Measurements from ENCODE around the gene ZNF816.

- no peak for TF ChIP-seq CTCF (IDR thresholded peaks at IDR 0.05)
- TF ChIP-seq NR1H2 (CRISPR knock-in tag; IDR thresholded peaks at IDR 0.05): no peak
- TF ChIP-seq CBFB (CRISPR knock-in tag; IDR thresholded peaks at IDR 0.05; ENCODE audit: low read depth): no peak
- no peak for TF ChIP-seq FOXJ3 (CRISPR knock-in tag; IDR thresholded peaks at IDR 0.05; ENCODE audit: borderline replicate concordance)
- TF ChIP-seq, protein P1, sequence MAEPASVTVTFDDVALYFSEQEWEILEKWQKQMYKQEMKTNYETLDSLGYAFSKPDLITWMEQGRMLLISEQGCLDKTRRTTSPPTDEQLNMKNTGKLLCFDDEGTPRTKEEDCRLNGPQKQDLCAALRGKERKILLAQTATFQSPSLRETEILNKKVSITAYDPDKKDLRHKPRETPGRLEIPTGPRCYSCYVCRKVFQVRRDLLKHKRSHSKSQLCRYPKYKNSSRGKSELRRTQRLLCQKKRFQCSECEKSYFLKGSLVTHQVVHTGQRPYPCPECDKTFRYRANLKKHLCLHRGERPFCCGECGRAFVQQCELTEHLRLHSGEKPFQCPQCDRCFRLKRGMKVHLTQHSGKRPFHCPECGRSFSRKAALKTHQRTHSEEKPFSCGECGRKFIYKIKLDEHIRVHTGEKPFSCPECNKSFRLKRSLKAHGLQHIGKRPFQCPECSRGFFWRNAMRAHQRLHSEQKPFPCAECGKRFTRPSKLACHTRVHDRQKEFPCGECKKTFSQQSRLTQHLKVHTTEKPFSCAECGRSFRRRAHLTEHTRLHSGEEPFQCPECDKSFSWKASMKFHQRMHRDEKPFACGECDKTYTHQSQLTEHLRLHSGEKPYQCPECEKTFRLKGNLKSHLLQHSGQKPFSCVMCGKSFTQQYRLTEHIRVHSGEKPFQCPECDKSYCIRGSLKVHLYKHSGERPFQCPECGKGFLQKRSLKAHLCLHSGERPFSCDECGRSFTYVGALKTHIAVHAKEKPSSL (CRISPR knock-in tag; conservative IDR thresholded peaks at IDR 0.05): no peak
- TF ChIP-seq ZNF138 (CRISPR knock-in tag; conservative IDR thresholded peaks at IDR 0.05): no peak
- TF ChIP-seq FOXK1 (CRISPR knock-in tag; IDR thresholded peaks at IDR 0.05): no peak
- TF ChIP-seq, protein P2, sequence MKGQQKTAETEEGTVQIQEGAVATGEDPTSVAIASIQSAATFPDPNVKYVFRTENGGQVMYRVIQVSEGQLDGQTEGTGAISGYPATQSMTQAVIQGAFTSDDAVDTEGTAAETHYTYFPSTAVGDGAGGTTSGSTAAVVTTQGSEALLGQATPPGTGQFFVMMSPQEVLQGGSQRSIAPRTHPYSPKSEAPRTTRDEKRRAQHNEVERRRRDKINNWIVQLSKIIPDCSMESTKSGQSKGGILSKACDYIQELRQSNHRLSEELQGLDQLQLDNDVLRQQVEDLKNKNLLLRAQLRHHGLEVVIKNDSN (CRISPR knock-in tag; IDR thresholded peaks at IDR 0.05): no peak
- TF ChIP-seq JUN (CRISPR knock-in tag; IDR thresholded peaks at IDR 0.05): no peak
- TF ChIP-seq, protein P3, sequence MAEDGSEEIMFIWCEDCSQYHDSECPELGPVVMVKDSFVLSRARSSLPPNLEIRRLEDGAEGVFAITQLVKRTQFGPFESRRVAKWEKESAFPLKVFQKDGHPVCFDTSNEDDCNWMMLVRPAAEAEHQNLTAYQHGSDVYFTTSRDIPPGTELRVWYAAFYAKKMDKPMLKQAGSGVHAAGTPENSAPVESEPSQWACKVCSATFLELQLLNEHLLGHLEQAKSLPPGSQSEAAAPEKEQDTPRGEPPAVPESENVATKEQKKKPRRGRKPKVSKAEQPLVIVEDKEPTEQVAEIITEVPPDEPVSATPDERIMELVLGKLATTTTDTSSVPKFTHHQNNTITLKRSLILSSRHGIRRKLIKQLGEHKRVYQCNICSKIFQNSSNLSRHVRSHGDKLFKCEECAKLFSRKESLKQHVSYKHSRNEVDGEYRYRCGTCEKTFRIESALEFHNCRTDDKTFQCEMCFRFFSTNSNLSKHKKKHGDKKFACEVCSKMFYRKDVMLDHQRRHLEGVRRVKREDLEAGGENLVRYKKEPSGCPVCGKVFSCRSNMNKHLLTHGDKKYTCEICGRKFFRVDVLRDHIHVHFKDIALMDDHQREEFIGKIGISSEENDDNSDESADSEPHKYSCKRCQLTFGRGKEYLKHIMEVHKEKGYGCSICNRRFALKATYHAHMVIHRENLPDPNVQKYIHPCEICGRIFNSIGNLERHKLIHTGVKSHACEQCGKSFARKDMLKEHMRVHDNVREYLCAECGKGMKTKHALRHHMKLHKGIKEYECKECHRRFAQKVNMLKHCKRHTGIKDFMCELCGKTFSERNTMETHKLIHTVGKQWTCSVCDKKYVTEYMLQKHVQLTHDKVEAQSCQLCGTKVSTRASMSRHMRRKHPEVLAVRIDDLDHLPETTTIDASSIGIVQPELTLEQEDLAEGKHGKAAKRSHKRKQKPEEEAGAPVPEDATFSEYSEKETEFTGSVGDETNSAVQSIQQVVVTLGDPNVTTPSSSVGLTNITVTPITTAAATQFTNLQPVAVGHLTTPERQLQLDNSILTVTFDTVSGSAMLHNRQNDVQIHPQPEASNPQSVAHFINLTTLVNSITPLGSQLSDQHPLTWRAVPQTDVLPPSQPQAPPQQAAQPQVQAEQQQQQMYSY (CRISPR knock-in tag; IDR thresholded peaks at IDR 0.05): no peak
- TF ChIP-seq SP1 (CRISPR knock-in tag; conservative IDR thresholded peaks at IDR 0.05): peak; percentile 75
- no peak for TF ChIP-seq NFE2L1 (CRISPR knock-in tag; IDR thresholded peaks at IDR 0.05)
- TF ChIP-seq ZNF219 (CRISPR knock-in tag; IDR thresholded peaks at IDR 0.05; ENCODE audit: borderline replicate concordance): no peak
- TF ChIP-seq, protein P4, sequence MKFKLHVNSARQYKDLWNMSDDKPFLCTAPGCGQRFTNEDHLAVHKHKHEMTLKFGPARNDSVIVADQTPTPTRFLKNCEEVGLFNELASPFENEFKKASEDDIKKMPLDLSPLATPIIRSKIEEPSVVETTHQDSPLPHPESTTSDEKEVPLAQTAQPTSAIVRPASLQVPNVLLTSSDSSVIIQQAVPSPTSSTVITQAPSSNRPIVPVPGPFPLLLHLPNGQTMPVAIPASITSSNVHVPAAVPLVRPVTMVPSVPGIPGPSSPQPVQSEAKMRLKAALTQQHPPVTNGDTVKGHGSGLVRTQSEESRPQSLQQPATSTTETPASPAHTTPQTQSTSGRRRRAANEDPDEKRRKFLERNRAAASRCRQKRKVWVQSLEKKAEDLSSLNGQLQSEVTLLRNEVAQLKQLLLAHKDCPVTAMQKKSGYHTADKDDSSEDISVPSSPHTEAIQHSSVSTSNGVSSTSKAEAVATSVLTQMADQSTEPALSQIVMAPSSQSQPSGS (CRISPR knock-in tag; IDR thresholded peaks at IDR 0.05; ENCODE audit: borderline replicate concordance, low read depth): no peak
Measured at GRCh38 chr19:52962394-52963246, at the start of gene ZNF816.

Measured in WTC11 (cell line).